ENCODE results near the gene SLC9C2.
"Not testable (repeated sequence)": the region's sequence is repeated elsewhere in the genome, so short reads cannot be mapped to it uniquely, and the experiment has no call there.

SLC9C2 gene

DNA sequence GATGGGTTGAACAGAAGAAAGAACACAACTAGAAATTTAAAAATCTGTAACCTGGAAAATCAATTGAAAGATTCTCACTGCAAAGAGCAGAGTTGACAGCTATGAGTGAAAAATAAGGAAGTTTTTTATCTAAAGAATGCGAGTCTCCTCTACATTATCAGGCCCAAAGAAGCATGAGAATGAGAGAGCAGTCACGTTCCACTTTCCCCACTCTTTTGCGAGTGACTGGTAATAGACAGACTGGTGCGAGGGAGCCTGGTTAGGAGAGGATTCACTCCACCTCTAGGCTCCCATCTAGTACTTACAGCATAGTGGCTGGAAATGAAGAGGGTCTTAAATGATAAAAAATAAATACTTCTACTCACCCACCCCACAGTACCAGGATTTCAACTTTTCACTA lies 73.8 kb downstream of the SLC9C2 start:
- no peak for DNase-seq

DNA sequence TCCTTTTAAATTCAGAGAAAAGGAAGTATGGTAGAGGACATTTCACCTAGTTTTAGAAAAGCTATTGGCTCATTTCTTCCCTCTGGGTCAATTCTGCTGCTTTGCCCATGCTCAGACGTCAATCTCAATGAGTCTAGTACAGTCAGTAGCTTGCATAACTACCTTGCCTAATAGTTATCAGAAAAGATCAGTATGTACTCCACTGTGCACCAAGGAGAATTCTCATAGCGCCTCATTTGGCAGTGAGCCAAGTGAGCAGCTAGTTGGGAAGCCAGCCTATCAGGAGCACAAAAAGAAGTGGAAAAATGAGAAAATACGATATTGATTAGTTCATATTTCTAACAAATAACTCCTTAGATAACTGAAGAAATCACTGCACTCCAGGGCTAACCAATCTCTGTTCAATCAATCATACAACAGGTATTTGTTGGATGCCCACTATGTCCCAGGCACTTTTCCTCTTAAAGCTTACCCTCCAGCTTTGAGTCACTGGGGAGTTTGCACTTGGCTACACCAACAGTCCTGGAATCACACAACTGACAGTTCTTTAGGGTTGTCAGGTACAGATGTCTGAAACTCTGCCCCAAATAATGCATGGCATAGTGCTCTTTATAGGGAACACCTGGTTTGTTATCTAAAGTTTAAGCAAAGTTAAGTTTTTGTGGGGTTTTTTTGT lies 75.6 kb downstream of the SLC9C2 start:
- DNase-seq: no peak

- DNase-seq: no peak
Observed at GRCh38 chr1:173525926-173526325, 76.9 kb downstream of the SLC9C2 start.

- no peak for DNase-seq
Observed at GRCh38 chr1:173523329-173523728, 79.5 kb downstream of the SLC9C2 start.

DNA sequence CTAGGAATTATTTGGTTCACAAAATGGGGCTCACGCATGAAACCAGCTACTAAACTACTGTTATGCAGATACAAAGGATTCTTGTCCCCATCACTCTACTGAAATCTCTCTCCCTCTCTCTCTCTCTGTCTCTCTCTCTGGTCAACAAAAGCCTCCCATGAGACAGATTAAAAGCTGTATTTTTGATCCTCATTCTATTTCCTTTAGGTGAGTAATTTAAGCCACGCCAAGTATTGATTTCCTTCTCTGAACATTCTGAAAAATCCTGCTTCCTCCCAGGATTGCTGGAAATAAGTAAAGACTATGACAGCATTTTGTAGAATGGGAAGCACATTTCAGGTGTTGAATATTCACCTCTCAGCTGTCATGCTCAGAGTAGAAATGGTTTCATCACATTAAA lies 82.1 kb downstream of the SLC9C2 start:
- DNase-seq: no peak

DNA sequence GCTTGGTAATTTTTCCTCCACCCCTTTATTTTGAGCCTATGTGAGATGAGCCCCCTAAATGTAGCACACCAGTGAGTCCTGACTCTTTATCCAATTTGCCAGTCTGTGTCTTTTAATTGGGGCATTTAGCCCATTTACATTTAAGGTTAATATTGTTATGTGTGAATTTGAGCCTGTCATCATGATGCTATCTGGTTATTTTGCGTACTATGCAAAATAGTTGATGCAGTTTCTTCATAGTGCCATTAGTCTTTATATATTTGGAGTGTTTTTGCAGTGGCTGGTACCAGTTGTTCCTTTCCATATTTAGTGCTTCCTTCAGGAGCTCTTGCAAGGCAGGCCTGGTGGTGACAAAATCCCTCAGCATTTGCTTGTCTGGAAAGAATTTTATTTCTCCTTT lies 88.4 kb downstream of the SLC9C2 start:
- not testable (repeated sequence) for DNase-seq

GRCh38 chr1:173509797-173510196 lies 93.1 kb downstream of the SLC9C2 start:
- DNase-seq: no peak

DNA sequence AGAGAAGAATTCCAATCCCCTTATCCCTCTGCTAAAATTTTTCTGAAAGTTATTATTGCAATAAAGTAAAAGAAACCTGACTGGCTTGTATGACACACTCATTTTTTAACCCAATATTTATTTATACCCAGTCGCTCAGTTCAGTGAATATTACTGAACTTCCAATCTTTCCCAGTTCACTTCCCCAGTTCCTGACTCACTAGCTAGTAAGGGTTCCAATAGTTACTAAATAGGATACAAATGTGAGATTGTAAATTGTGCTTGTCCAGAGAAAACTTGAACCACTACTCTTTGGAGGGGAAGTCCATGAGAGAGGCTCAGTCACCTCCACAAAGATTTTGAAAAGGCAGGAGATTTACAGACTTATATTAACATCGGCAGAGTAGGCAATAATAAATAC lies 94.3 kb downstream of the SLC9C2 start:
- DNase-seq: no peak

GRCh38 chr1:173507847-173508209 lies 95.0 kb downstream of the SLC9C2 start:
- DNase-seq: no peak

GRCh38 chr1:173507205-173507846 lies 95.5 kb downstream of the SLC9C2 start:
- no peak for DNase-seq

GRCh38 chr1:173506437-173506836 lies 96.4 kb downstream of the SLC9C2 start:
- DNase-seq: no peak

GRCh38 chr1:173505391-173505790 lies 97.5 kb downstream of the SLC9C2 start:
- DNase-seq: no peak

GRCh38 chr1:173504268-173504667 lies 98.6 kb downstream of the SLC9C2 start:
- DNase-seq: no peak

- DNase-seq: peak; percentile 13
Observed at GRCh38 chr1:173503391-173503790, 99.5 kb downstream of the SLC9C2 start.

DNA sequence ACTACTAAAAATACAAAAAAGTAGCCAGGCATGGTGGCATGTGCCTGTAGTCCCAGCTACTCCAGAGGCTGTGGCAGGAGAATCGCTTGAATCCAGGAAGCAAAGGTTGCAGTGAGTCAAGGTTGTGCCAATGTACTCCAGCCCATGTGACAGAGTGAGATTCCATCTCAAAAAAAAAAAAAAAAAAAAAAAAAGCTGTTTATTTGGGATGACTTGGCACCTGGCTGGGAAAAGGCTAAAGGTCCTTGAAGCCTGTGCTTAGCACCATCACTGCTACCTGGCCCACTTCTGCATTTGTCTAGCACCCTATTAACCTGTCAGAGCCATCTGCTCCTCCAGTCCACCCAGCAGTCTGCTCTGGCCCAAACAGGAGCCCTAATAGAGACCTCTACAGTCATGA lies 100.8 kb downstream of the SLC9C2 start:
- DNase-seq: no peak

- no peak for DNase-seq
Observed at GRCh38 chr1:173499729-173500128, 103.1 kb downstream of the SLC9C2 start.

DNA sequence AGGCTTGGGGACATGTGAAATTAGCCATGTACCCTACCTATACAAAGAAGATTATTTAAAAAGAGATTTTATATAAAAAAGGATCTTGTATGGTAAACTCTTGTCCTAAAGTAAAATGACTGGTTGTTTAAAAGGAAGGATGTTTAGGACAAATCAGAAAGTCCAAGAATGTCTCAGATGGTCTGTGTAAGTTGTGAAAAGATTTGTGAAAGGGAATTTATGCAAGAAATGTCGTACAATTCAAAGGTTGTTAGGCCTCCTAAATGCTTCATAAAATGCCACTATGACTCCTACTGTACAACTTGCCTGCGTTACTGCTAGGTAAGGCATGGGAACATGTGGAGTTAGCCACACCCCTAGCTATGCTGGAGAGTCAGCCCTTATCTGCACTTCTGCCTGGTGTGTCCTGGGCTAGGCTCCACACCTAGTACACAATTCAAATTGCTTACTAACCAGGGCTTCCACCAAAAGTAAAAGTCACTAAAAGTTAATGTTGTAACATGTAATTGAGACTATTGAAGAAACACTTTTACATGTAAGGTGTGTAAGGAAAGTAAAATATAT lies 106.0 kb downstream of the SLC9C2 start:
- DNase-seq: no peak

DNA sequence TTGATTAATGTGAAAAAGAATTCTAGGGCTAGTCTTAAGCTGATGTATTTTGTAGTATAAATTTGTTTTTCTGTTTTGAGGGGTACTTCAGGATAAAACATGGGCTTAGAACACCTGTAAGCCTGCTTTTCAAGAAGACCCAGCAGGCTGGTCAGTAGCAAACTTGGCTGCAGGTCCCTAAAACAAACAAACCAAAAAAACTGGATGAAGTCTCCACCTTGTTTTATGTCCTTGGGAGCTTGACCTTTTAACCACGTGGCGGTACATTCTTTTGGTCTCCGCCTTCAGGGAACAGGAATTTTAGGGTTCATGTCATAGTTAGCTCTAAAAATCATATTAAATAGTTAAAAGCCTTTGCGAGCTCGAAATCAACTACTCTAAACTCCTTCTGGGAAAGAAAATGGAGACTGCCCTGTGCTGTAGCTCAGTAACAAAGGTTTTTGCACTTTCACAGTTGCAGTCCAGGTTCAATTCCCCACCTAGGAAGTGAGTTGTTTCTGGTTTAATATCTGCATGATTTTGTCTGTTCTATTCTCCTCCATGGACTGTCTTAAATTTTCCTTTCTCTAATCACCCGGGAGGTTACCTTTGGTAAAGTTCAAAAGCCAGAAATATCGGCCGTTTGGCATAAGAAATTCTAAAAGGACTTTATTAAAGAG lies 107.1 kb downstream of the SLC9C2 start:
- no peak for DNase-seq

DNA sequence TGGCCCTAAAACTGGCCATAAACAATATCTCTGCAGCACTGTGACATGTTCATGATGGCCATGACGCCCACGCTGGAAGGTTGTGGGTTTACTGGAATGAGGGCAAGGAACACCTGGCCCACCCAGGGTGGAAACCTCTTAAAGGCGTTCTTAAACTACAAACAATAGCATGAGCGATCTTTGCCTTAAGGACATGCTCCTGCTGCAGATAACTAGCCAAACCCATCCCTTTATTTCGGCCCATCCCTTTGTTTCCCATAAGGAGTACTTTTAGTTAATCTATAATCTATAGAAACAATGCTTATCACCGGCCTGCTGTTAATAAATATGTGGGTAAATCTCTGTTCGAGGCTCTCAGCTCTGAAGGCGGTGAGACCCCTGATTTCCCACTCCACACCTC lies 109.7 kb downstream of the SLC9C2 start:
- DNase-seq: not testable (repeated sequence)

GRCh38 chr1:173491508-173491907 lies 111.4 kb downstream of the SLC9C2 start:
- DNase-seq: no peak

DNA sequence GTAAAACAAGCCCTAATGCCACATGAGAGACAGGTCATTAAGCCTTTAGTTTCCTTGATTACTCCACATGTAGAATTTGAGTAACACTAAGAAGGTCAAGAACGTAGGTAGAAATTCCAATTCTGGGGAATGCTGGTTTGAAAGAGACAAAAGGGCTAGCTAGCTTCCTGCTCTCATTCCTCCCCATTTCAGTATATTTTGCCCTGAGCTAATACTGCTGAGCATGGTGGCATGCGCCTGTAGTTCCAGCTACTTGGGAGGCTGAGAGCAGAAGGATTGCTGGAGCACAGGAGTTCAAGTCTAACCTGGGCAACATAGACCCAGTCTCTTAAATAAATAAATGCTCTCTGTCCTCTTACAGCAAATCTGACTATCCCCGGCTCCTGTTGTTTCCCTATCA lies 112.9 kb downstream of the SLC9C2 start:
- DNase-seq: no peak

DNA sequence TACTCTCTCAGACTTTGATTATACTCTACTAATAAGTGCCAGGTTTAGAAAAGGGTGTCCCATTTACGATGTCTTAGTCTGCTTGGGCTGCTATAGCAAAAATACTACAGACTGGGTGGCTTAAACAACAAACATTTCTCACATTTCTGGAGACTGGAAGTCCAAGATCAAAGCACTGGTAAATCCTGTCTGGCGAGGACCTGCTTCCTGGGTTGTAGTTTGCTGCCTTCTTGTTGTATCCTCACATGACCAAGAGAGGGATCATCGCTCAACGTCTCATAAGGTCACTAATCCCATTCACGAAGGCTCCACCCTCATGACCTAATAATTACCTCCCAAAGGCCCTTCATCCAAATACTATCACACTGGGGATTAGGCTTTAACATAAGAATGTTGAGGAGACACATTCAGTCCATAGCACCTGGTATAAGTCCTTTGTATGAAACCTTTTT lies 113.7 kb downstream of the SLC9C2 start:
- DNase-seq: no peak

- DNase-seq: no peak
Observed at GRCh38 chr1:173488001-173488400, 114.9 kb downstream of the SLC9C2 start.

DNA sequence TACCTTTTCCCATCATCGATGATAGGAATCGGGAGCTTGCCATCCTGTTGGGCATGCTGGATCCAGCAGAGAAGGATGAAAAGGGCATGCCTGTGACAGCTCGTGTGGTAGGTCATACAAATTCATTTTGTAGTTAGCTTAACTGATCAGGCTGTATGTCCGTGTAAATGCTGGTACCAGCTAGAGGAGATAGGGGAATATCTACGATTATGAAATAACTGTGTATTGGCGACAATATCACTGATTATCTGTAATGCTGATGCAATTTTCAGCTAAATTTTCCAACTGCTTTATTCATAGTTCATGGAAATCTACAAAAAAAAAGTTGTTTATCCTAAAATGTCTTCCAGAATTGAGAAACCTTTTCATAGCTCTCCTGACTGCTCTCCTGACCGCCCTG lies 117.5 kb downstream of the SLC9C2 start:
- no peak for DNase-seq

Data from NCI-H774 (cell line).